Neural progenitor cell (in vitro differentiated cells): Measurements from ENCODE around the gene AP2A1. TPM values are rescaled to one million over a fixed set of nuclear protein-coding genes. Genes with fewer than 3 reads are reported as not detected.

Source experiments
- DNase-seq: peaks from one replicate; pipeline ENCODE4 v3.0.0-alpha.2; 2016; ENCODE audit warnings: low spot score
- H2AFZ ChIP-seq: fragments of 200-600 bp; sonication (generic); replicated peaks from 2 replicates; pipeline ENCODE4 v1.6.1; 2016; ENCODE audit warnings: antibody characterized with exemption
- H3F3A ChIP-seq: fragments of 200-600 bp; sonication (generic); 2 replicates; pipeline ENCODE4 v1.6.1; 2016; ENCODE audit warnings: antibody characterized with exemption, low read depth
- H3K27ac ChIP-seq: fragments of 200-600 bp; sonication (generic); 2 replicates; pipeline ENCODE4 v1.5.1; 2016; ENCODE audit warnings: mild to moderate bottlenecking
- H3K27me3 ChIP-seq: fragments of 200-600 bp; sonication (generic); 2 replicates; pipeline ENCODE4 v1.6.1; 2016; ENCODE audit warnings: mild to moderate bottlenecking, moderate library complexity
- H3K36me3 ChIP-seq: fragments of 200-600 bp; sonication (generic); 2 replicates; pipeline ENCODE4 v1.5.1; 2016
- H3K4me1 ChIP-seq: fragments of 200-600 bp; sonication (generic); 2 replicates; pipeline ENCODE4 v1.6.1; 2016; ENCODE audit warnings: mixed run types
- H3K4me2 ChIP-seq: fragments of 200-600 bp; sonication (generic); 2 replicates; pipeline ENCODE4 v1.6.1; 2016
- H3K4me3 ChIP-seq: fragments of 200-600 bp; sonication (generic); 2 replicates; pipeline ENCODE4 v1.5.1; 2016
- H3K79me2 ChIP-seq: fragments of 200-600 bp; sonication (generic); 2 replicates; pipeline ENCODE4 v1.6.1; 2016; ENCODE audit warnings: low read depth
- H3K9ac ChIP-seq: fragments of 200-600 bp; sonication (generic); 2 replicates; pipeline ENCODE4 v1.6.1; 2016
- H3K9me3 ChIP-seq: fragments of 200-600 bp; sonication (generic); 2 replicates; pipeline ENCODE4 v1.5.1; 2016; ENCODE audit warnings: low read depth
- H4K20me1 ChIP-seq: fragments of 200-600 bp; sonication (generic); 2 replicates; pipeline ENCODE4 v1.6.1; 2016; ENCODE audit warnings: low read depth
- H3K27ac Mint-ChIP-seq: 3 replicates; pipeline ENCODE4 v1.8.0; 2021; ENCODE audit warnings: mixed read lengths
- H3K27me3 Mint-ChIP-seq: 2 replicates; pipeline ENCODE4 v1.8.0; 2022; ENCODE audit warnings: low read depth, mild to moderate bottlenecking, inconsistent platforms, moderate library complexity, mixed read lengths; ENCODE audit not compliant: insufficient read depth
- H3K36me3 Mint-ChIP-seq: 3 replicates; pipeline ENCODE4 v1.8.0; 2021; ENCODE audit warnings: mixed read lengths
- H3K4me1 Mint-ChIP-seq: 3 replicates; pipeline ENCODE4 v1.8.0; 2021; ENCODE audit warnings: mixed read lengths
- H3K4me3 Mint-ChIP-seq: 3 replicates; pipeline ENCODE4 v1.8.0; 2021; ENCODE audit warnings: mild to moderate bottlenecking, moderate library complexity, mixed read lengths
- H3K9me3 Mint-ChIP-seq: 3 replicates; pipeline ENCODE4 v1.8.0; 2020; ENCODE audit warnings: mixed read lengths
- CTCF ChIP-seq: fragments of 200-600 bp; sonication (generic); IDR thresholded peaks from 2 replicates; pipeline ENCODE4 v1.5.1; 2017; ENCODE audit warnings: antibody characterized with exemption, mild to moderate bottlenecking
- EZH2 ChIP-seq: fragments of 200-600 bp; sonication (generic); IDR thresholded peaks from 2 replicates; pipeline ENCODE4 v1.6.1; 2017; ENCODE audit warnings: antibody characterized with exemption, mild to moderate bottlenecking, moderate library complexity
- EZH2phosphoT487 ChIP-seq: fragments of 200-600 bp; sonication (generic); IDR thresholded peaks from 2 replicates; pipeline ENCODE4 v1.6.1; 2017; ENCODE audit warnings: antibody characterized with exemption
- total RNA-seq: library from RNA; depleted of rRNA; stranded (reverse); fragments of >200 nt; gene quantifications from 2 replicates; pipeline ENCODE4 v1.2.3, GENCODE V29; 2015; ENCODE audit warnings: low replicate concordance

The AP2A1 gene
- total RNA-seq, 1 donor from 2014 or later, result 61.6 TPM

GRCh38 chr19:49746206-49746958 lies 20.4 kb upstream of the AP2A1 start:
- Histone ChIP-seq H3F3A (no peaks in the 10 kb centered on the region), H3K36me3 (no peaks in the 10 kb centered on the region), H3K4me3 (no peak overlapping the region), H3K9ac (no peak overlapping the region), H2AFZ (peak overlapping the region; percentile 17), H3K4me2 (no peak overlapping the region), H3K9me3 (no peaks in the 10 kb centered on the region), H3K27ac (no peak overlapping the region), H3K4me1 (no peaks in the 10 kb centered on the region), H3K79me2 (no peaks in the 10 kb centered on the region), H3K27me3 (no peaks in the 10 kb centered on the region), H4K20me1 (no peaks in the 10 kb centered on the region)
- H3K27ac Mint-ChIP-seq, result no peak overlapping the region
- H3K9me3 Mint-ChIP-seq, result peaks cover 12% of the 10 kb centered on the region
- H3K4me1 Mint-ChIP-seq, result no peaks in the 10 kb centered on the region
- no peaks in the 10 kb centered on the region for H3K36me3 Mint-ChIP-seq
- peaks cover 11% of the 10 kb centered on the region for H3K27me3 Mint-ChIP-seq
- TF ChIP-seq EZH2 (no peak), EZH2phosphoT487 (no peak), CTCF (no peak)
- DNase-seq, result peak; percentile 61
- H3K4me3 Mint-ChIP-seq, result no peak overlapping the region

GRCh38 chr19:49749055-49749716 lies 17.6 kb upstream of the AP2A1 start:
- Histone ChIP-seq H3K9ac (no peak overlapping the region), H3K36me3 (no peaks in the 10 kb centered on the region), H3K79me2 (no peaks in the 10 kb centered on the region), H3K27ac (no peak overlapping the region), H4K20me1 (no peaks in the 10 kb centered on the region), H3K9me3 (no peaks in the 10 kb centered on the region), H3K4me3 (no peak overlapping the region), H3K4me2 (no peak overlapping the region), H3K4me1 (no peaks in the 10 kb centered on the region), H3K27me3 (no peaks in the 10 kb centered on the region), H3F3A (no peaks in the 10 kb centered on the region), H2AFZ (peak overlapping the region; percentile 34)
- no peak overlapping the region for H3K27ac Mint-ChIP-seq
- no peaks in the 10 kb centered on the region for H3K36me3 Mint-ChIP-seq
- H3K27me3 Mint-ChIP-seq, result peaks cover 11% of the 10 kb centered on the region
- TF ChIP-seq EZH2, result no peak
- TF ChIP-seq EZH2phosphoT487, result no peak
- no peak for TF ChIP-seq CTCF
- H3K4me3 Mint-ChIP-seq, result no peak overlapping the region
- H3K9me3 Mint-ChIP-seq, result peaks cover 17% of the 10 kb centered on the region
- no peaks in the 10 kb centered on the region for H3K4me1 Mint-ChIP-seq
- no peak for DNase-seq

- no peaks in the 10 kb centered on the region for H4K20me1 ChIP-seq
- H3K9me3 Mint-ChIP-seq, result peaks cover 19% of the 10 kb centered on the region
- no peak for DNase-seq
- H3K4me3 Mint-ChIP-seq, result no peak overlapping the region
- no peak overlapping the region for H3K9ac ChIP-seq
- peaks cover 11% of the 10 kb centered on the region for H3K27me3 Mint-ChIP-seq
- H3F3A ChIP-seq, result no peaks in the 10 kb centered on the region
- no peaks in the 10 kb centered on the region for H3K36me3 Mint-ChIP-seq
- no peak overlapping the region for H3K4me3 ChIP-seq
- H3K9me3 ChIP-seq, result no peaks in the 10 kb centered on the region
- no peak overlapping the region for H3K4me2 ChIP-seq
- H3K27ac Mint-ChIP-seq, result no peak overlapping the region
- TF ChIP-seq CTCF (no peak), EZH2phosphoT487 (no peak), EZH2 (no peak)
- H3K4me1 ChIP-seq, result no peaks in the 10 kb centered on the region
- no peaks in the 10 kb centered on the region for H3K4me1 Mint-ChIP-seq
- H3K27me3 ChIP-seq, result no peaks in the 10 kb centered on the region
- H2AFZ ChIP-seq, result no peak overlapping the region
- no peaks in the 10 kb centered on the region for H3K79me2 ChIP-seq
- no peaks in the 10 kb centered on the region for H3K36me3 ChIP-seq
- H3K27ac ChIP-seq, result no peak overlapping the region
Observed at GRCh38 chr19:49749771-49750170, 17.0 kb upstream of the AP2A1 start.
